HG03135 (cell line): Measurements from ENCODE around the gene CDS2.

Experiments
- ATAC-seq: cut with Tn5 transposase; IDR thresholded peaks from one replicate; pipeline ENCODE4 v1.9.1; 2021; ENCODE audit warnings: mild to moderate bottlenecking, moderate library complexity; ENCODE audit not compliant: unreplicated experiment

Gene CDS2

GRCh38 chr20:5178046-5178445 lies 51.2 kb downstream of the CDS2 start:
- no peak for ATAC-seq

DNA sequence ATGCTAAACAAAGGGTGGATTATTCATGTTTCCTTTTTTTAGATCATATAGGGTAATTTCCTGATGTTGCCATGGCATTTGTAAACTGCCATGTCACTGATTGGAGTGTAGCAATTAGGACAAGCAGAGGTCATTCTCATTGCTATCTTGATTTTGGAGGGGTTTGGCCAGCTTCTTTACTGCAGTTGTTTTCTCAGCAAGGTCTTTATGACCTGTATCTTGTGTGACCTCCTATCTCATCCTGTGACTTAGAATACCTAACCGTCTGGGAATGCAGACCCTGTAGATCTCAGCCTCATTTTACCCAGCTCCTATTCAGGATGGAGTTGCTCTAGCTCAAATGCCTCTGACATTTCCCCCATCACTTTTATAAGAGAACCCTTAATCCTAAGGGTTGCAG lies 53.6 kb downstream of the CDS2 start:
- ATAC-seq = no peak

GRCh38 chr20:5180933-5181332 lies 54.1 kb downstream of the CDS2 start:
- ATAC-seq = no peak

DNA sequence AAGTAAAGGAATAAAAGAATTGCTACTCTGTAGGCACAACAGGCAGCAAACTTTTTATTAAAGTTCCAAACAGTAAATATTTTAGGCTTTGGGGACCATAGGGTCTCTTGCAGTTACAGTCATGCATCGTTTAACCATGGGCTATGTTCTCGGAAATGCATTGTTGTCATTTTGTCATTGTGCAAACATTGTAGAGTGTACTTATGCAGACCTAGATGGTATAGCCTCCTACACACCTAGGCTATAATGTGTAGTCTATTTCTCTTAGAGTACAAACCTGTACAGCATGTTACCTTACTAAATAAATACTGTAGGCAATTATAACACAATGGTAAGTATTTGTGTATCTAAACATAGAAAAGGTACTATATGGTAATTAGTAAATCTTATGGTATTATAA lies 54.7 kb downstream of the CDS2 start:
- ATAC-seq = no peak

DNA sequence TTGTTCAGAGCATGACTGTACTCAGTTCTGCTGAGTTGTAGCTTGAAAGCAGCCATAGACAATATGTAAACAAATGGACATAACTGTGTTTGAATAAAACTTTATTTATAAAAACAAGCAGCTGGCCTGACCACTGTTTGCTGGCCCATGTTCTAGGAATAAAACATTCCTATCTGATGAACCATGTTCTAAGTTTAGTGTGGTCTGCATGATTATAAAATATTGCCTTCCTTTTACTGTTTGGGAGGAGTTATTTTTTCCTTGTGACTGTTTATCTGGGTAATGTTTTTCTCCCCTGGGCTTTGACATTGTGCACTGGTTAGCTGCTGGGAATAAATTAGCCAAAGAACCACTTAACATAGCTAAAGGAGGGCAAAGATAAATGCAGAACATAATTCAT lies 55.1 kb downstream of the CDS2 start:
- ATAC-seq = no peak

GRCh38 chr20:5182615-5183254 lies 55.9 kb downstream of the CDS2 start:
- no peak for ATAC-seq

GRCh38 chr20:5183731-5184474 lies 57.1 kb downstream of the CDS2 start:
- ATAC-seq = no peak

DNA sequence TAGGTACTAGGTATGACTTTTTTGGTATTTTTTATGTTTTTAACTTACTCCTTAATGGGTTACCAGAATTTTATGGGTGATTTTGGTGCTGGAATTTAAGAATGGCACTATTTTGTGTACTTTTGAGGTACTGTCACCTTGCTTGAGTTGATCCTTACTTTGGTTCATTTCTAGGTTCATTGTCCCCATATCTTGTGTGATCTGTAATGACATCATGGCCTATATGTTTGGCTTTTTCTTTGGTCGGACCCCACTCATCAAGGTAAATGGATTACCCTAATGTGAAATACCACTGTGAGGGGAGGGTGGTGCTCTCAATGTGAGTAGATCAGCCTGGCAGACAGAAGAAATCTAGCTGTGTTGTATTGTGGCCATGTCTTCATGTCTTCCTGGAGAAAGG lies 57.9 kb downstream of the CDS2 start:
- ATAC-seq = no peak

DNA sequence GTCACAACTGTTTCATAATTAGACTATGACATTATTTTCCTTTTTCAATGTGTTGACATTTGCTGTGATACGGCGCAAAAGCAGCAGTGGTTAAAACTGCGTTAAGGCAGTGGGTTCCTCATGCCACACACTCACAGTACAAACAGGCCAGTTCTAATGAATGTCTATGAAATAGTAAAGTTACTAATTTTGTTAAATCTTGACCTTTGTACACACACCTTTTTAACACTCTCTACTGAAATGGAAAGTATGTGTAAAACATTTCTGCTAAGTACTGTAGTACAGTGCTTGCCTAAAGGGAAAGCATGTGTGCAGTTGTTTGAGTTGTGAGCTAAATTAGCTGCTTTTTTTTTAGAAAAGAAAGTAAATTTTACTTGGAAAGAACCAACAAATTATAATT lies 60.3 kb downstream of the CDS2 start:
- no peak for ATAC-seq

DNA sequence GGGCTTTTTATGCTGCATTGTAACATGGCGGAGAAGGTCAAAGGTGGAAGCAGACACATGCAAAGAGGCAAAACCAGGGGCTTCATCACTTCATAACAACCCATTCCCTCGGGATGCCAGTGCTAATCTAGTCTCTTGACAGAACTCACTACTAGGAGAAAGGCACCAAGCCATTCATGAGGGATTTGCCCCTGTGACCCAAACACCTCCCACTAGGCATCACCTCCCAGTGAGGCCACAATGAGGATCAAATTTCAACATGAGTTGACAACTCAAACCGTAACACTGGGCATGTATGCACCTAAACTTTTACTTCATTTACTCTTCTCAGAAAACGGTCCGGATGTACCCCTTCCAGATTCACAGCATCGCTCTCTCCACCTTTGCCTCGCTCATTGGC lies 61.9 kb downstream of the CDS2 start:
- ATAC-seq = no peak

GRCh38 chr20:5189917-5190316 lies 63.1 kb downstream of the CDS2 start:
- no peak for ATAC-seq

DNA sequence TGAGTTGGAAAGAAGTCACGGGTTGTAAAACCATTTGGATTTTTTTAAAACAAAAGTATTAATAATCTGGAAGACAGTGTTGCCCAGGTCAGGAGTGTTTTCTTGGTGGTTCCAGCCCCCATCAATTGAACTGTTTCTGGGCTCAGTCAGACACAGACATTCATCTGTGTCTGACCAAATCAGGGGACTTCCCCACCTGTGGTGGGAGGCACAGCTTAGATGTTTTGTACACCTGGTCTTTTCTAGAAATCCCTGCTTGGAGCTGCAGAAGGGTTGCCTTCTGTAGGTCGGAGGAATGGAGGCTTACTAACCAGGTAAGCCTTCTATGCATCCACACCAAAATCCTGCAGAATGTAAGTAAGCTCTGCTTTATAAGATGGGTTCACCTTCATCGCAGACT lies 63.6 kb downstream of the CDS2 start:
- no peak for ATAC-seq

DNA sequence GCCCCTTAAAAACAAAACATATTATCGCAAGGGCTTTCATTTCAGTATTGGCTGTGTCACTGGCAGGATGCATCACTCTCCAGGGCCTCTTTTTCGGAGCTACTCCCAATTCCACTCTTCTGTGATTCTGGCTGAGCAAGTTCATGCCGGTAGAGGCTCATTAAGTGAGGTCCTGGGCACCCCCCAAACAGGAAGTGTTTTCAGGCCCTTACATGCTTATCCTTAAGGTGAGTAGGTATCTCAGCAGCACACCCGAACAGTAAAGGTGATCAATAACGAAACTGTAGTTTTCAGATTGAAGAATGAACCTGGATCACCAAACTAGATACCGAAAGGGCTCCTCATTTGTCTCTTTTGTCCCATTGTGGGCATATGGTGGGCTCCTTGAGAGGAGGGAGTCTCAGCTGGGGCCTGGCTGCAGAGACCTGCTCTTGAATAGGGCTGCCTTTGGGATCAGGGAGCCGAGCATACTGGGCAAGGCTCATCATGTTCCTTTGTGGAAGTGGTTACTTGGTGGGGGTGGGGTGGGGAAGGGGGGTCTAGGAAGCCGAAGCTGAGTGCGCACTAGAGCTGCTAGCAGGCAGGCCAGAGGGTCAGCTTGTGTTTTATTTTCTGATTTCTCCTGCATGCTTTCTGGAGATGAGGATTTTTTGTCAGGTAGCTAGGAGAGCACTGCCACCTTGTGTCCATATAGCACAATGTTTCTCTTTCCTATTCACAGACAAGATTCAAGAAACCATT lies 65.2 kb downstream of the CDS2 start:
- ATAC-seq = no peak

- ATAC-seq = no peak
These were observed 66.0 kb downstream of the CDS2 start for GRCh38 chr20:5192570-5193431.

DNA sequence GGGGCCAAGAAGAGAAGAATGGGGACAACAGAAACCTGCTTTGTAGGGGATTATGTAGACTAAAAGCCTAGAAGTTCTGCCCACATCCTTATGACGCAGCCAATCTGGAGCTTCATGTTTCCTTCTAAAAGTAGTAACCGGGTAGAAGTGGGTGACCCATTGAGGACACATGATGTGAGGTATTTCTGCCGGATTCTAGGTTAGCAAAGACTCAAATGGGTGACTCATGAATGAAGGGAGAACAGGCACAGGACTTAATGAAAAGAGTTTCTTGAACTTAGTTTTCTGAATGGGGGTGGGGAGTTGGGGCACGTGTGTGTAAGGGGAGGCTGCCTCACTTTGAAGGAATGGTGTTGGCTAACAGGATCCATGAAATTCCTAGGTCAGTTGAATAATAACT lies 68.8 kb downstream of the CDS2 start:
- no peak for ATAC-seq

DNA sequence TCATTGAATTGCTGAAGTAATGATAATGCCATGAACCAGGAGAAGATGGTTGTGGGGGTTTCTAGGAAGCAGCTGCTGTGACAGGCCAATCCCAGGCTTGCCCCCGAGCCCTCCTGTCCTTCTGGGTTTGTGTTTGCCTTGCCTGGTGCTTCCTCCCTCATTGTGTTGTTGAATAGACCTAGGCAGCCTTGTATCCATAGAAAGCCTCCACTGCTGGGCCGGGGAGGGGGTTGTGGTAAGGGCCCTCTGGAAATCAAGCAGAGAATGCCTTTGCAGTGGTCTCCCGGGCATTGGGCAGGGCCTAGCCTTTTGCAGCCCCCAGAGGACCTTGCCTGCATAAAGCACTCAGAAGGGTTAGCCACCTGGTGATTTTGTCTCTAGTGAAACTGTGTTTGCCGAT lies 69.3 kb downstream of the CDS2 start:
- ATAC-seq = no peak

- no peak for ATAC-seq
These were observed 70.5 kb downstream of the CDS2 start for GRCh38 chr20:5197270-5197827.

- ATAC-seq = no peak
These were observed 71.2 kb downstream of the CDS2 start for GRCh38 chr20:5197847-5198650.

DNA sequence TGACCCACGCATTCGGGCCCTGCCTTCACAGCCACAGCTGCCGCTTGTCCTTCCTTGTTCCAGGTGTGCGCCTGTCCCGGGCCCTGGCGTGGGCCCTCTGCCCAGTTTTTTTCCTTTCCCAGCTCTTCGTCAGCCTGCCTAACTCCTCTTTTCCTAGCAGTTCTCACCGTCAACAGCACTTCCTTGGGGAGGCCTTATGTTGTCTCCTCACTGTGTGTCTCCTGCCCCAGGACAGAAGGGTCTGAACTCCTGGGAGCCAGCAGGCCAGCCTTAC lies 71.8 kb downstream of the CDS2 start:
- no peak for ATAC-seq

DNA sequence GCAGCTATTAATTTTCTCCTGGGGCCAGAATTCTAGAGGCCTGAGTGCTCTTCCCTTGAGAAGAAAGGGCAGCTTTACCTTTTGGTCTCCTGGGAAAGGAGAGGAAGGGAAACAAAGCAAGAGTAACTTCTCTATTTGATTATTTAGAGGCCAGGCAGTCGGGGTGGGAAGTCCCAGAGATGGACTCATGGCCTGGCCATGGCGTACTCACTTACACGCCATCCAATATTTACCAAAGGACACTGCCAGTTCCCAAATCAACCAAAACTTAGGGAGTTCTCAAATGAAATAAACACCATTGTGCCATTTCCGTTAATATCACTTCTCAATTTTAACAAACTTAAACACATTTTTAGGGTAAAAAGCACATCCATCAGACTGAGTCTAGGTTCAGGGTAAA lies 76.6 kb downstream of the CDS2 start:
- ATAC-seq = no peak
